SU-DHL-6 (cell line): ENCODE results near the gene SLC1A3.
"Not testable (repeated sequence)": the region's sequence is repeated elsewhere in the genome, so short reads cannot be mapped to it uniquely, and the experiment has no call there.

ENCODE experiments used
- H2AFZ ChIP-seq: fragments of 200-600 bp; sonication (generic); 2 replicates; pipeline ENCODE4 v1.6.1; 2014; ENCODE audit warnings: low read depth, mild to moderate bottlenecking, moderate library complexity, mixed read lengths, antibody characterized with exemption, low read length; ENCODE audit not compliant: severe bottlenecking
- H3F3A ChIP-seq: fragments of 200-600 bp; shearing (Covaris generic); 2 replicates; pipeline ENCODE4 v1.6.0; 2016; ENCODE audit warnings: antibody characterized with exemption, mild to moderate bottlenecking; ENCODE audit not compliant: insufficient read depth
- H3K27ac ChIP-seq: fragments of 200-600 bp; sonication (generic); 2 replicates; pipeline ENCODE4 v1.5.1; 2016; ENCODE audit warnings: low read depth, mild to moderate bottlenecking, low read length, moderate library complexity, mixed read lengths
- H3K27me3 ChIP-seq: fragments of 200-600 bp; sonication (generic), shearing (Covaris generic); 2 replicates; pipeline ENCODE4 v1.6.0; 2014; ENCODE audit warnings: mild to moderate bottlenecking, low read length
- H3K36me3 ChIP-seq: fragments of 200-600 bp; sonication (generic); 2 replicates; pipeline ENCODE4 v1.6.1; 2014; ENCODE audit warnings: mild to moderate bottlenecking, low read length, mixed read lengths
- H3K4me2 ChIP-seq: fragments of 300-600, 200-600 bp; shearing (Covaris generic), sonication (generic); 2 replicates; pipeline ENCODE4 v1.6.0; 2014; ENCODE audit warnings: low read length, low read depth, mild to moderate bottlenecking; ENCODE audit not compliant: poor library complexity, severe bottlenecking
- H3K4me3 ChIP-seq: fragments of 200-600 bp; sonication (generic); 2 replicates; pipeline ENCODE4 v1.5.1; 2014; ENCODE audit warnings: antibody characterized with exemption, low read length, mild to moderate bottlenecking, mixed read lengths; ENCODE audit not compliant: insufficient read depth, poor library complexity, severe bottlenecking
- H3K79me2 ChIP-seq: fragments of 200-600 bp; sonication (generic); 2 replicates; pipeline ENCODE4 v1.6.1; 2014; ENCODE audit warnings: mild to moderate bottlenecking, low read length, moderate library complexity; ENCODE audit not compliant: insufficient read depth
- H3K9ac ChIP-seq: fragments of 200-600 bp; sonication (generic); 2 replicates; pipeline ENCODE4 v1.7.0; 2014; ENCODE audit warnings: mild to moderate bottlenecking, low read length
- H3K9me2 ChIP-seq: fragments of 200-600 bp; sonication (generic); replicated peaks from 2 replicates; pipeline ENCODE4 v1.6.1; 2014; ENCODE audit warnings: low read length; ENCODE audit not compliant: insufficient read depth
- H3K9me3 ChIP-seq: fragments of 200-600 bp; sonication (generic); 2 replicates; pipeline ENCODE4 v1.6.1; 2014; ENCODE audit warnings: low read length, mixed read lengths; ENCODE audit not compliant: insufficient read depth
- H4K20me1 ChIP-seq: fragments of 200-600 bp; sonication (generic); 2 replicates; pipeline ENCODE4 v1.6.1; 2014; ENCODE audit warnings: low read depth, mild to moderate bottlenecking, antibody characterized with exemption, low read length, moderate library complexity, mixed read lengths
- EZH2phosphoT487 ChIP-seq: fragments of 200-600 bp; sonication (generic), shearing (Covaris generic); conservative IDR thresholded peaks from 2 replicates; pipeline ENCODE4 v1.6.1; 2018; ENCODE audit warnings: mild to moderate bottlenecking, antibody characterized with exemption, low read length, moderate library complexity, mixed read lengths
- TF ChIP-seq, protein P1 (sequence below): fragments of 200-600 bp; sonication (generic); IDR thresholded peaks from one replicate; pipeline ENCODE4 v1.5.1; 2017; ENCODE audit warnings: antibody characterized with exemption, mild to moderate bottlenecking, low read length, moderate library complexity; ENCODE audit not compliant: insufficient read depth, poor library complexity, severe bottlenecking

Gene SLC1A3

DNA sequence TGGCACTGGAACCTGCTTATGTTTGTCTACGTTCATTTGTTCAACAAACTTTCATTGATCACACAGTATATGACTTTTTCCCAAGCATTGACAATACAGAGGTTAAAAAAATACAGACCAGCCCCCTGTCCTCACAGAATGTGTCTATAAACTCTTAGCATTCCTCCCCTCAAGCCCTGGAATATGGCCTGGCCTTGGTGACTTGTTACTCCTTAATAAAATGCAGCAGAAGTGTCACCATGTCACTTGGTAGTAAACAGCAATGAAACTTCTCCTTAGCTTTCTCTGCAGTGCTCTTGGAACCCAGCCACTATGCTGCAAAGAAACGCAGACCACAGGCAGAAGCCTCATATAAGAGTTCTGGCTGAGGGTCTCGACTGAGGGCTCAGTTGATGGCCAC is 19.1 kb upstream of the SLC1A3 start:
- H3F3A ChIP-seq: no peaks in the 10 kb centered on the region
- no peaks in the 10 kb centered on the region for H3K9me2 ChIP-seq
- H3K27ac ChIP-seq: no peak overlapping the region
- no peak overlapping the region for H3K4me3 ChIP-seq
- no peak overlapping the region for H3K4me2 ChIP-seq
- no peak for TF ChIP-seq EZH2phosphoT487
- no peaks in the 10 kb centered on the region for H4K20me1 ChIP-seq
- H3K27me3 ChIP-seq: no peaks in the 10 kb centered on the region
- no peaks in the 10 kb centered on the region for H3K36me3 ChIP-seq
- H2AFZ ChIP-seq: no peak overlapping the region
- H3K9ac ChIP-seq: no peak overlapping the region
- no peaks in the 10 kb centered on the region for H3K9me3 ChIP-seq
- H3K79me2 ChIP-seq: no peaks in the 10 kb centered on the region

DNA sequence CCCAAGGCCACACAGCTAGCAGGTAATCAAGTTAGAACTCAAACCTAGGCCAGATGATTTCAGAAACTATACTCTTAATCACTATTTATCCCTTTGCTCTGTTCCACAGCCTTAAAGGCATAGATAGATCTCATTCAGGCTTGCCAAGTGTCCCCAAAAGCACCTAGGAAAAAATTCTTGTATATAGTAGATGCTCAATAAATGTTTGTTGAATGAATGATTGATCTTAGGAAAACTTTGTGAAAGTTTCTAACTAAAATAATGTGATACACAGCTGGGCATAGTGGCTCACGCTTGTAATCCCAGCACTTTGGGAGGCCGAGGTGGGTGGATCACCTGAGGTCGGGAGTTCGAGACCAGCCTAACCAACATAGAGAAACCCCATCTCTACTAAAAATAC is 16.7 kb upstream of the SLC1A3 start:
- not testable (repeated sequence) for H3K4me3 ChIP-seq, H3K27ac ChIP-seq, H2AFZ ChIP-seq, H3K27me3 ChIP-seq, H4K20me1 ChIP-seq, H3K9ac ChIP-seq, H3K4me2 ChIP-seq, H3F3A ChIP-seq, H3K9me2 ChIP-seq, H3K36me3 ChIP-seq, H3K9me3 ChIP-seq, H3K79me2 ChIP-seq

DNA sequence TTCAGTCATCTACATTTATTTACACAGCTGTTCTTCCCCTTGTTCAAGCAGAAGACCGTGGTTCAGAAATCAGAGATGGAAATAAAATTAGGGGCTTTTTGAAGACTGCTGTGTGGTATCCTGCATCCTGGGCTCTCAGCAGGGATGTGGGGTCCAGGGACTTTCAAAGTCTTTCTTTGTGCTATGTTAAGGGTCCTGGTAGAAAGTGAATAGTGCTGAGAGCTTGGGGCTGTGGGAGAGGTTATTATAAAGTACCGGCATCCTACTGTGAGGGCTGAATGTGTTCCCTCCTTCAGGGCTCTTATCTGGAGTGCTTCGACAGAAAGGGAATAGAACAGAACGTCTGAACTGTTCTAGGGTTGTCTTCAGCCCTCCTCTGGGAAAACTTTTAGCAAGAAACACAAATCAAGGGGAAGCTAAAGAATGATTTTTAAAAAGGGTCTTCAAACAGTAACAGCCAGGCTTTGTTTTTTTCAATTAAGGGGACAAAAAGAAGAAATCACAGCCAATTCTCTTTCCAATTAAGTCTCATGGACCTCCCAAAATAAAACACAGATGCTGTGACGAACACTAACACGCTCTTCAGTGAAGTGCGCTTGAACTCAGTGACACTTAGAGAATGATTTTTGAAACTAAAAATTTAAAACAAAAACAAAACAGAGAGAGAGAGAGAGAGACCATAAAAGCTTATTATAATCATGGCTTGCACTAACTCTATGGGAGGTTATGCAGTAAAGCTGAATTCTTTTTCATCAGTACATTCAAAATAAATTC is 15.7 kb upstream of the SLC1A3 start:
- Histone ChIP-seq H3K36me3 (no peaks in the 10 kb centered on the region), H3K27me3 (no peaks in the 10 kb centered on the region), H3K4me2 (no peak overlapping the region), H3K79me2 (no peaks in the 10 kb centered on the region), H3K9me2 (no peaks in the 10 kb centered on the region), H3K9me3 (no peaks in the 10 kb centered on the region), H3K4me3 (no peak overlapping the region), H4K20me1 (no peaks in the 10 kb centered on the region), H2AFZ (no peak overlapping the region), H3K27ac (no peak overlapping the region), H3K9ac (no peak overlapping the region), H3F3A (no peaks in the 10 kb centered on the region)
- no peak for TF ChIP-seq EZH2phosphoT487
- TF ChIP-seq, protein P1, sequence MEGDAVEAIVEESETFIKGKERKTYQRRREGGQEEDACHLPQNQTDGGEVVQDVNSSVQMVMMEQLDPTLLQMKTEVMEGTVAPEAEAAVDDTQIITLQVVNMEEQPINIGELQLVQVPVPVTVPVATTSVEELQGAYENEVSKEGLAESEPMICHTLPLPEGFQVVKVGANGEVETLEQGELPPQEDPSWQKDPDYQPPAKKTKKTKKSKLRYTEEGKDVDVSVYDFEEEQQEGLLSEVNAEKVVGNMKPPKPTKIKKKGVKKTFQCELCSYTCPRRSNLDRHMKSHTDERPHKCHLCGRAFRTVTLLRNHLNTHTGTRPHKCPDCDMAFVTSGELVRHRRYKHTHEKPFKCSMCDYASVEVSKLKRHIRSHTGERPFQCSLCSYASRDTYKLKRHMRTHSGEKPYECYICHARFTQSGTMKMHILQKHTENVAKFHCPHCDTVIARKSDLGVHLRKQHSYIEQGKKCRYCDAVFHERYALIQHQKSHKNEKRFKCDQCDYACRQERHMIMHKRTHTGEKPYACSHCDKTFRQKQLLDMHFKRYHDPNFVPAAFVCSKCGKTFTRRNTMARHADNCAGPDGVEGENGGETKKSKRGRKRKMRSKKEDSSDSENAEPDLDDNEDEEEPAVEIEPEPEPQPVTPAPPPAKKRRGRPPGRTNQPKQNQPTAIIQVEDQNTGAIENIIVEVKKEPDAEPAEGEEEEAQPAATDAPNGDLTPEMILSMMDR: no peak

DNA sequence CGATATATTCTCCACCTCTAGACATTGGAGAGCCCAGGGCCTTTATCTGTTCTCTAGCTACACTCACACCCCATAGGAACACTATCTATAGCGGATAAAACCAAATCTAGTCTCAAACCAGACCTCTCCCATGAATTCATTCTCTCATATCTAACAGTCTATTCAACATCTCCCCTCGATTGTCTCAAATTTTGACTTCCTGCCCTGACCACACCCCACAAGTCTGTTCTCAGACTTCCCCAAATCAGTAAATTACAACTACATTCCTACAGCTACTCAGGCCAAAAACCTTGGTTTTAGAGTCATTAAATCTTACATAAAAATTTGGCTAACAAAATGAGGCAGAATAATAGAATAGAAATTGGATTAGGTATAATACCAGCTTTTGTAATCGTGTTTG is 12.5 kb upstream of the SLC1A3 start:
- Histone ChIP-seq H3K4me2 (no peak overlapping the region), H3K9me2 (no peaks in the 10 kb centered on the region)

More for the DNA sequence above, 12.5 kb upstream of the SLC1A3 start:
- H3K9me3 ChIP-seq: no peaks in the 10 kb centered on the region
- no peak overlapping the region for H3K27ac ChIP-seq
- H3K27me3 ChIP-seq: no peaks in the 10 kb centered on the region
- TF ChIP-seq EZH2phosphoT487: no peak
- TF ChIP-seq, protein P1: no peak
- H3K9ac ChIP-seq: no peak overlapping the region
- no peak overlapping the region for H3K4me3 ChIP-seq
- no peaks in the 10 kb centered on the region for H3F3A ChIP-seq
- no peaks in the 10 kb centered on the region for H4K20me1 ChIP-seq
- no peaks in the 10 kb centered on the region for H3K36me3 ChIP-seq
- H3K79me2 ChIP-seq: no peaks in the 10 kb centered on the region
- no peak overlapping the region for H2AFZ ChIP-seq
